Measurements from ENCODE around the gene SFXN3. TPM values are rescaled to one million over a fixed set of nuclear protein-coding genes. Genes with fewer than 3 reads are reported as not detected.

The SFXN3 gene
- total and polyA plus RNA-seq, 10 of the 15 experiments (the other 5 are each of a cell fraction or from before 2014, with no cell fraction given): 0.05 to 11.3 (median 1.2) TPM

DNA sequence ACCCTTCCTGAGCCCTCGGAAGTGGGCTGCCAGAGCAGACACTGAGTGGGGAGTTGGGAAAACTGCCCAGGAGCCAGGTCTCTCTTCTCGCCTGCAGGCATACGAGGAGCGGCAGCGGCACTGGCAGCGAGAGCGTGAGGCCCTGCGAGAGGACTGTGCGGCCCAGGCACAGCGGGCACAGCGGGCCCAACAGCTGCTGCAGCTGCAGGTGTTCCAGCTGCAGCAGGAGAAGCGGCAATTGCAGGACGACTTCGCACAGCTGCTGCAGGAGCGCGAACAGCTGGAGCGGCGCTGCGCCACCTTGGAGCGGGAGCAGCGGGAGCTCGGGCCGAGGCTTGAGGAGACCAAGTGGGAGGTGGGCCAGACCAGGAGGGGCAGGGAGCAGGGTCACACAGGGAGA lies 25.7 kb upstream of the SFXN3 start (continued):
- TF ChIP-seq, protein P1, sequence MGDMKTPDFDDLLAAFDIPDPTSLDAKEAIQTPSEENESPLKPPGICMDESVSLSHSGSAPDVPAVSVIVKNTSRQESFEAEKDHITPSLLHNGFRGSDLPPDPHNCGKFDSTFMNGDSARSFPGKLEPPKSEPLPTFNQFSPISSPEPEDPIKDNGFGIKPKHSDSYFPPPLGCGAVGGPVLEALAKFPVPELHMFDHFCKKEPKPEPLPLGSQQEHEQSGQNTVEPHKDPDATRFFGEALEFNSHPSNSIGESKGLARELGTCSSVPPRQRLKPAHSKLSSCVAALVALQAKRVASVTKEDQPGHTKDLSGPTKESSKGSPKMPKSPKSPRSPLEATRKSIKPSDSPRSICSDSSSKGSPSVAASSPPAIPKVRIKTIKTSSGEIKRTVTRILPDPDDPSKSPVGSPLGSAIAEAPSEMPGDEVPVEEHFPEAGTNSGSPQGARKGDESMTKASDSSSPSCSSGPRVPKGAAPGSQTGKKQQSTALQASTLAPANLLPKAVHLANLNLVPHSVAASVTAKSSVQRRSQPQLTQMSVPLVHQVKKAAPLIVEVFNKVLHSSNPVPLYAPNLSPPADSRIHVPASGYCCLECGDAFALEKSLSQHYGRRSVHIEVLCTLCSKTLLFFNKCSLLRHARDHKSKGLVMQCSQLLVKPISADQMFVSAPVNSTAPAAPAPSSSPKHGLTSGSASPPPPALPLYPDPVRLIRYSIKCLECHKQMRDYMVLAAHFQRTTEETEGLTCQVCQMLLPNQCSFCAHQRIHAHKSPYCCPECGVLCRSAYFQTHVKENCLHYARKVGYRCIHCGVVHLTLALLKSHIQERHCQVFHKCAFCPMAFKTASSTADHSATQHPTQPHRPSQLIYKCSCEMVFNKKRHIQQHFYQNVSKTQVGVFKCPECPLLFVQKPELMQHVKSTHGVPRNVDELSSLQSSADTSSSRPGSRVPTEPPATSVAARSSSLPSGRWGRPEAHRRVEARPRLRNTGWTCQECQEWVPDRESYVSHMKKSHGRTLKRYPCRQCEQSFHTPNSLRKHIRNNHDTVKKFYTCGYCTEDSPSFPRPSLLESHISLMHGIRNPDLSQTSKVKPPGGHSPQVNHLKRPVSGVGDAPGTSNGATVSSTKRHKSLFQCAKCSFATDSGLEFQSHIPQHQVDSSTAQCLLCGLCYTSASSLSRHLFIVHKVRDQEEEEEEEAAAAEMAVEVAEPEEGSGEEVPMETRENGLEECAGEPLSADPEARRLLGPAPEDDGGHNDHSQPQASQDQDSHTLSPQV (IDR thresholded peaks at IDR 0.05): no peak
- TF ChIP-seq MTA3 (IDR thresholded peaks at IDR 0.05; ENCODE audit: borderline replicate concordance, low read length): no peak
- TF ChIP-seq EP300 (IDR thresholded peaks at IDR 0.05; ENCODE audit: borderline replicate concordance in 1 of 2, control insufficient read depth in 1 of 2, low read depth in 2 of 2, low read length in 2 of 2): no peak
- TF ChIP-seq, protein P2, sequence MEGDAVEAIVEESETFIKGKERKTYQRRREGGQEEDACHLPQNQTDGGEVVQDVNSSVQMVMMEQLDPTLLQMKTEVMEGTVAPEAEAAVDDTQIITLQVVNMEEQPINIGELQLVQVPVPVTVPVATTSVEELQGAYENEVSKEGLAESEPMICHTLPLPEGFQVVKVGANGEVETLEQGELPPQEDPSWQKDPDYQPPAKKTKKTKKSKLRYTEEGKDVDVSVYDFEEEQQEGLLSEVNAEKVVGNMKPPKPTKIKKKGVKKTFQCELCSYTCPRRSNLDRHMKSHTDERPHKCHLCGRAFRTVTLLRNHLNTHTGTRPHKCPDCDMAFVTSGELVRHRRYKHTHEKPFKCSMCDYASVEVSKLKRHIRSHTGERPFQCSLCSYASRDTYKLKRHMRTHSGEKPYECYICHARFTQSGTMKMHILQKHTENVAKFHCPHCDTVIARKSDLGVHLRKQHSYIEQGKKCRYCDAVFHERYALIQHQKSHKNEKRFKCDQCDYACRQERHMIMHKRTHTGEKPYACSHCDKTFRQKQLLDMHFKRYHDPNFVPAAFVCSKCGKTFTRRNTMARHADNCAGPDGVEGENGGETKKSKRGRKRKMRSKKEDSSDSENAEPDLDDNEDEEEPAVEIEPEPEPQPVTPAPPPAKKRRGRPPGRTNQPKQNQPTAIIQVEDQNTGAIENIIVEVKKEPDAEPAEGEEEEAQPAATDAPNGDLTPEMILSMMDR (IDR thresholded peaks at IDR 0.05 in 2 of 3, conservative IDR thresholded peaks at IDR 0.05 in 1 of 3; ENCODE audit: control insufficient read depth in 2 of 3, extremely low read depth in 1 of 3, insufficient read depth in 1 of 3, low read depth in 3 of 3, low read length in 3 of 3): no peak
- TF ChIP-seq TARDBP (IDR thresholded peaks at IDR 0.05; ENCODE audit: borderline replicate concordance): no peak
- no peak for TF ChIP-seq SMARCA5 (IDR thresholded peaks at IDR 0.05)
- no peak for TF ChIP-seq CBFB (IDR thresholded peaks at IDR 0.05; ENCODE audit: low read depth)
- TF ChIP-seq HDAC6 (IDR thresholded peaks at IDR 0.05; ENCODE audit: unreplicated experiment): no peak
- TF ChIP-seq SP1 (IDR thresholded peaks at IDR 0.05; ENCODE audit: low read depth, low read length): no peak
- TF ChIP-seq ZBED1 (IDR thresholded peaks at IDR 0.05; ENCODE audit: borderline replicate concordance): no peak
